ENCODE measurements around the gene MRGPRG.

MRGPRG gene

GRCh38 chr11:3225826-3226750 is 7.5 kb upstream of the MRGPRG start:
- no peak for DNase-seq

GRCh38 chr11:3225159-3225758 is 6.6 kb upstream of the MRGPRG start:
- no peak for DNase-seq

GRCh38 chr11:3224401-3225057 is 5.9 kb upstream of the MRGPRG start:
- DNase-seq: no peak

GRCh38 chr11:3223932-3224381 is 5.3 kb upstream of the MRGPRG start:
- no peak for DNase-seq

GRCh38 chr11:3222941-3223915 is 4.6 kb upstream of the MRGPRG start:
- DNase-seq: no peak

- no peak for DNase-seq
Observed at GRCh38 chr11:3222003-3222855, 3.6 kb upstream of the MRGPRG start.

GRCh38 chr11:3221408-3222002 is 2.9 kb upstream of the MRGPRG start:
- DNase-seq: no peak

GRCh38 chr11:3220521-3221407 is 2.2 kb upstream of the MRGPRG start:
- DNase-seq: no peak

GRCh38 chr11:3220101-3220500 is 1.5 kb upstream of the MRGPRG start:
- no peak for DNase-seq

GRCh38 chr11:3219281-3219892 is 774 bp upstream of the MRGPRG start:
- DNase-seq: no peak

- no peak for DNase-seq
Observed at GRCh38 chr11:3217818-3218482, 663 bp downstream of the MRGPRG start.

GRCh38 chr11:3216027-3216525 is 2.5 kb downstream of the MRGPRG start:
- no peak for DNase-seq

- DNase-seq: no peak
Observed at GRCh38 chr11:3215346-3216026, 3.1 kb downstream of the MRGPRG start.

GRCh38 chr11:3214420-3214699 is 4.3 kb downstream of the MRGPRG start:
- no peak for DNase-seq

GRCh38 chr11:3213659-3214419 is 4.8 kb downstream of the MRGPRG start:
- DNase-seq: no peak

- no peak for DNase-seq
Observed at GRCh38 chr11:3208272-3208671, 10.3 kb downstream of the MRGPRG start.

- DNase-seq: no peak
Observed at GRCh38 chr11:3207526-3208189, 11.0 kb downstream of the MRGPRG start.
